Mucosa of rectum (tissue), 2 donors: Measurements from ENCODE around the gene CRYBG1.

Experiments used
- H3K27ac ChIP-seq, 2 donors: one replicate each; pipeline ENCODE4 v1.7.0; 2013; ENCODE audit warnings: inconsistent platforms in 2 of 2, low read depth in 2 of 2, low read length in 2 of 2
- H3K27me3 ChIP-seq, 2 donors: one replicate each; pipeline ENCODE4 v1.7.0; 2013; ENCODE audit warnings: low read length in 2 of 2; ENCODE audit not compliant: control insufficient read depth in 2 of 2, insufficient read depth in 2 of 2
- H3K36me3 ChIP-seq, 2 donors: one replicate each; pipeline ENCODE4 v1.7.0; 2013; ENCODE audit warnings: low read length in 2 of 2; ENCODE audit not compliant: control insufficient read depth in 2 of 2, insufficient read depth in 2 of 2
- H3K4me1 ChIP-seq, 2 donors: one replicate each; pipeline ENCODE4 v1.7.0; 2013; ENCODE audit warnings: low read length in 2 of 2, mild to moderate bottlenecking in 1 of 2; ENCODE audit not compliant: control insufficient read depth in 2 of 2, insufficient read depth in 2 of 2
- H3K4me3 ChIP-seq, 2 donors: one replicate each; pipeline ENCODE4 v1.7.0; 2013; ENCODE audit warnings: low read length in 2 of 2
- H3K9ac ChIP-seq, 2 donors: one replicate each; pipeline ENCODE4 v1.7.0; 2013; ENCODE audit warnings: low read length in 2 of 2, low read depth in 1 of 2, mild to moderate bottlenecking in 1 of 2
- H3K9me3 ChIP-seq, 2 donors: one replicate each; pipeline ENCODE4 v1.7.0; 2013; ENCODE audit warnings: low read length in 2 of 2; ENCODE audit not compliant: control insufficient read depth in 2 of 2
- donor health status: healthy.
- donor health status: Normal muscosa, but diverticular disease.

The CRYBG1 gene

GRCh38 chr6:106339334-106340029 is 21.0 kb upstream of the CRYBG1 start:
- H3K9ac ChIP-seq = peak overlapping the region; percentile 23 to 26
- no peak overlapping the region for H3K27ac ChIP-seq
- H3K27me3 ChIP-seq = no peaks in the 10 kb centered on the region
- peak overlapping the region in 1 of 2 donors; percentile 49 for H3K4me3 ChIP-seq
- H3K9me3 ChIP-seq = no peaks in the 10 kb centered on the region
- H3K36me3 ChIP-seq = no peaks in the 10 kb centered on the region
- peaks cover 0 to 6% of the 10 kb centered on the region in 2 donors for H3K4me1 ChIP-seq

GRCh38 chr6:106347219-106347618 is 13.3 kb upstream of the CRYBG1 start:
- no peaks in the 10 kb centered on the region for H3K4me1 ChIP-seq

GRCh38 chr6:106356378-106356777 is 4.1 kb upstream of the CRYBG1 start:
- Histone ChIP-seq H3K27me3 (peaks cover 2 to 3% of the 10 kb centered on the region in 2 donors), H3K36me3 (no peaks in the 10 kb centered on the region), H3K4me1 (peaks cover 5 to 6% of the 10 kb centered on the region in 2 donors), H3K9me3 (no peaks in the 10 kb centered on the region), H3K9ac (no peak overlapping the region), H3K27ac (no peak overlapping the region), H3K4me3 (no peak overlapping the region)

More at GRCh38 chr6:106347219-106347618, 13.3 kb upstream of the CRYBG1 start:
- Histone ChIP-seq H3K9ac (no peak overlapping the region), H3K4me3 (no peak overlapping the region), H3K27ac (no peak overlapping the region), H3K36me3 (no peaks in the 10 kb centered on the region), H3K27me3 (no peaks in the 10 kb centered on the region), H3K9me3 (no peaks in the 10 kb centered on the region)

DNA sequence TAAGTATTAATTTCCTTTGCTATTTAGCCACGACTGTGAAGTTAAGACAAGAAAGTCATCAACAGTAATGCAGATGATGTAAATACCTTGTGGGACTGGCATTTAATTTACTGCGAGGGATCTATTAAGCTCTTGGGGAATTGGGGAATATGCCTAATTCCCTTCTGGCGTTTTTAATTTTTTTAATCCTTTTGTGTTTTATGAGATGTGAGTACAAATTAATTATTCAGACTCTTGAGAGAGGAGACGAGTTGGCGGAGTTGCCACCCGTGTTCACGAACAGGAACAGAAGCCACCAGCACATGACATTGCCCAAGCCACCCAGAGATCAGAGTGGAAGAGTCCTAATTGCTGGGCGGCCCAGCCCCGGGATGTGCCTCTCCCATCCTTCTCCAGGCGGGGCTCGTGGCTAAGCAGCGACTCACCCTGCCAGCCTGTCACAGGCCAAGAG is 533 bp upstream of the CRYBG1 start:
- Histone ChIP-seq H3K36me3 (no peaks in the 10 kb centered on the region), H3K9me3 (no peaks in the 10 kb centered on the region), H3K27ac (no peak overlapping the region), H3K27me3 (peaks cover 2 to 3% of the 10 kb centered on the region in 2 donors), H3K4me3 (peak overlapping the region; percentile 65 to 68), H3K4me1 (peaks cover 5 to 6% of the 10 kb centered on the region in 2 donors), H3K9ac (peak overlapping the region in 1 of 2 donors; percentile 75)

GRCh38 chr6:106360989-106361430 is 493 bp downstream of the CRYBG1 start:
- no peaks in the 10 kb centered on the region for H3K9me3 ChIP-seq
- peaks cover 2 to 3% of the 10 kb centered on the region in 2 donors for H3K27me3 ChIP-seq
- H3K4me1 ChIP-seq = peaks cover 5 to 6% of the 10 kb centered on the region in 2 donors
- H3K36me3 ChIP-seq = no peaks in the 10 kb centered on the region
- H3K9ac ChIP-seq = peak overlapping the region; percentile 41 to 75
- no peak overlapping the region for H3K27ac ChIP-seq
- H3K4me3 ChIP-seq = peak overlapping the region; percentile 68 to 72

GRCh38 chr6:106363401-106364138 is 3.1 kb downstream of the CRYBG1 start:
- no peaks in the 10 kb centered on the region for H3K27me3 ChIP-seq
- H3K4me1 ChIP-seq = peaks cover 5 to 6% of the 10 kb centered on the region in 2 donors
- no peaks in the 10 kb centered on the region for H3K9me3 ChIP-seq
- no peak overlapping the region for H3K4me3 ChIP-seq
- H3K27ac ChIP-seq = no peak overlapping the region
- no peak overlapping the region for H3K9ac ChIP-seq
- no peaks in the 10 kb centered on the region for H3K36me3 ChIP-seq

- H3K27me3 ChIP-seq = no peaks in the 10 kb centered on the region
- H3K4me1 ChIP-seq = no peaks in the 10 kb centered on the region
- no peaks in the 10 kb centered on the region for H3K9me3 ChIP-seq
- no peak overlapping the region for H3K9ac ChIP-seq
- H3K27ac ChIP-seq = no peak overlapping the region
- no peak overlapping the region for H3K4me3 ChIP-seq
- no peaks in the 10 kb centered on the region for H3K36me3 ChIP-seq
These were observed 9.2 kb downstream of the CRYBG1 start for GRCh38 chr6:106369739-106370138.

DNA sequence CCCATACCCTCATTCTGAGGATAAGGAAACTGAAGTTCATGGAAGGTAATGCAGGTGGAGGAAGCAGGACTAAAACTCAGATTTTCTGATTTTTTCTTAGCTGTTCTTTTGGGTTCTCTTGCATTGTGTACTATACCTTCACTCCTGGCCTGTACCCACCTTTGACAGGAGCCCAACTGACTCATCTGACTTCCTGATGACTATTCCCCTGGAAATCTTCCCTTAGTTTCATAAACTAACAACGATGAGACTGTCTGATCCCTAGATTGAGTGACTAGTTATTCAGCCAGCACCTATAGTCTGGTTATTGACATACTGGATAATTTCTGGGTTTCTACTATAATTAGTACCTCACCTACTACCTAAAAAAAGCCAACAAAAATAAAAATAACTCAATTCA is 10.1 kb downstream of the CRYBG1 start:
- Histone ChIP-seq H3K9ac (no peak overlapping the region), H3K36me3 (no peaks in the 10 kb centered on the region), H3K27ac (no peak overlapping the region), H3K4me1 (no peaks in the 10 kb centered on the region), H3K27me3 (no peaks in the 10 kb centered on the region), H3K4me3 (no peak overlapping the region), H3K9me3 (no peaks in the 10 kb centered on the region)

- H3K27ac ChIP-seq = no peak overlapping the region
- no peak overlapping the region for H3K9ac ChIP-seq
- no peak overlapping the region for H3K4me3 ChIP-seq
- no peaks in the 10 kb centered on the region for H3K9me3 ChIP-seq
- no peaks in the 10 kb centered on the region for H3K4me1 ChIP-seq
- H3K36me3 ChIP-seq = no peaks in the 10 kb centered on the region
- no peaks in the 10 kb centered on the region for H3K27me3 ChIP-seq
These were observed 12.5 kb downstream of the CRYBG1 start for GRCh38 chr6:106372838-106373501.
